K562 (cell line): ENCODE results near the gene BRCA1. TPM values are rescaled to one million over a fixed set of nuclear protein-coding genes. Genes with fewer than 3 reads are reported as not detected.

ENCODE experiments used
- ATAC-seq: fragments of 200-7000 bp; cut with Tn5 transposase; 3 replicates; pipeline ENCODE4 v1.9.1; 2020; ENCODE audit warnings: moderate library complexity
- BruUV-seq: library from RNA; stranded (reverse); fragments of 400-500 nt; replicated peaks from 2 replicates; lab custom pipeline; 2021; lab: Mats Ljungman, UMichigan
- CTCF ChIA-PET: fragments of 300-600 bp; formaldehyde crosslinking; extraction: SDS; loops from one replicate; lab custom pipeline; 2021; ENCODE audit warnings: low intra/inter-chr PET ratio; lab: Yijun Ruan, JAX
- POLR2A ChIA-PET: fragments of 300-600, 350-650 bp; sonication (Branson Sonifier 250); formaldehyde crosslinking; extraction: SDS; loops from one replicate; lab custom pipeline; 2021; ENCODE audit warnings: antibody characterized with exemption, inconsistent platforms; lab: Yijun Ruan, JAX
- DNase-seq, 4 experiments: peaks; one replicate each; pipeline versions ENCODE4 v3.0.0 to v3.0.0-alpha.2; 2011 to 2018; ENCODE audit warnings: low spot score in 3 of 4, mixed read lengths in 3 of 4; ENCODE audit errors: extremely low read depth in 1 of 4
- FAIRE-seq: peaks from 2 replicates; lab custom pipeline; 2011; peaks lifted over from hg19 to GRCh38; lab: Jason Lieb, UNC
- H2AFZ ChIP-seq: 2 replicates; pipeline ENCODE4 v1.6.0; 2011; ENCODE audit warnings: low read depth, low read length, control low read depth, inconsistent platforms
- H3K27ac ChIP-seq: fragments of 200-600 bp; 3 replicates; pipeline ENCODE4 v1.8.0; 2011; ENCODE audit warnings: low read depth, mild to moderate bottlenecking, control low read depth, inconsistent platforms, low read length, moderate library complexity, mixed read lengths; ENCODE audit errors: extremely low read depth
- H3K27me3 ChIP-seq, 2 experiments: fragments of 300-600 bp in 1 of 2; 2 replicates in 1 of 2; 3 replicates in 1 of 2; pipeline versions ENCODE4 v1.6.0 to v1.8.0; 2011; ENCODE audit warnings: inconsistent platforms in 2 of 2, low read length in 2 of 2, mild to moderate bottlenecking in 1 of 2, mixed read lengths in 1 of 2, moderate library complexity in 1 of 2; ENCODE audit not compliant: control insufficient read depth in 2 of 2, insufficient read depth in 2 of 2
- H3K36me3 ChIP-seq: fragments of 300-600 bp; 3 replicates; pipeline ENCODE4 v1.8.0; 2011; ENCODE audit warnings: mild to moderate bottlenecking, low read length, inconsistent platforms; ENCODE audit not compliant: control insufficient read depth, insufficient read depth
- H3K4me1 ChIP-seq, 2 experiments: fragments of 200-600 bp in 1 of 2; replicated peaks in 1 of 2; 2 replicates in 1 of 2; 3 replicates in 1 of 2; pipeline versions ENCODE4 v1.5.1 to v1.8.0; 2011; ENCODE audit warnings: inconsistent platforms in 2 of 2, low read length in 2 of 2, mild to moderate bottlenecking in 1 of 2, mixed read lengths in 1 of 2, moderate library complexity in 1 of 2; ENCODE audit not compliant: control insufficient read depth in 2 of 2, insufficient read depth in 2 of 2
- H3K4me2 ChIP-seq: 2 replicates; pipeline ENCODE4 v1.6.1; 2011; ENCODE audit warnings: low read length, control low read depth, inconsistent platforms, mixed read lengths; ENCODE audit not compliant: insufficient read depth
- H3K4me3 ChIP-seq: fragments of 200-600 bp; sonication (generic), shearing (Covaris generic); 2 replicates; pipeline ENCODE4 v1.5.1; 2016; ENCODE audit warnings: control low read depth, inconsistent platforms
- H3K79me2 ChIP-seq: fragments of 200-600 bp; 3 replicates; pipeline ENCODE4 v1.8.0; 2011; ENCODE audit warnings: low read length, inconsistent platforms; ENCODE audit not compliant: control insufficient read depth, insufficient read depth
- H3K9ac ChIP-seq, 2 experiments: 2 replicates each; pipeline versions ENCODE4 v1.6.0 to v1.6.1; 2011; ENCODE audit warnings: low read depth in 2 of 2, low read length in 2 of 2, control low read depth in 1 of 2, inconsistent platforms in 1 of 2, mild to moderate bottlenecking in 1 of 2, mixed read lengths in 1 of 2; ENCODE audit not compliant: insufficient read depth in 1 of 2
- H3K9me1 ChIP-seq: one replicate; pipeline ENCODE4 v1.6.0; 2011; ENCODE audit warnings: inconsistent platforms, mild to moderate bottlenecking, low read length, moderate library complexity; ENCODE audit not compliant: control insufficient read depth, insufficient read depth
- H3K9me3 ChIP-seq: replicated peaks from 2 replicates; pipeline ENCODE4 v1.5.1; 2011; ENCODE audit warnings: low read depth, low read length, inconsistent platforms; ENCODE audit not compliant: control insufficient read depth, insufficient read depth
- H4K20me1 ChIP-seq: replicated peaks from 2 replicates; pipeline ENCODE4 v1.6.1; 2011; ENCODE audit warnings: low read length, inconsistent platforms, mixed read lengths; ENCODE audit not compliant: control insufficient read depth, insufficient read depth
- C11orf30 ChIP-seq: fragments of 450-650 bp; IDR thresholded peaks from 2 replicates; pipeline ENCODE4 v1.6.1; 2016; ENCODE audit warnings: low read depth, mild to moderate bottlenecking
- CSDE1 ChIP-seq, 2 experiments: fragments of 450-650 bp; IDR thresholded peaks; 2 replicates each; pipeline ENCODE4 v1.6.1; 2016; ENCODE audit warnings: mild to moderate bottlenecking in 1 of 2
- POLR2G ChIP-seq: fragments of 200-400 bp; formaldehyde crosslinking; IDR thresholded peaks from 2 replicates; pipeline ENCODE4 v1.6.1; 2017; ENCODE audit warnings: low read depth, mild to moderate bottlenecking, antibody characterized with exemption, low read length, moderate library complexity
- RUNX1 ChIP-seq: sonication (generic); IDR thresholded peaks from 2 replicates; pipeline ENCODE4 v1.6.1; 2016; ENCODE audit warnings: antibody characterized with exemption, low read depth
- SMARCA5 ChIP-seq: fragments of 450-650 bp; IDR thresholded peaks from 2 replicates; pipeline ENCODE4 v1.6.1; 2016
- STAT5A ChIP-seq: IDR thresholded peaks from 2 replicates; pipeline ENCODE4 v1.6.1; 2012; ENCODE audit warnings: low read length, inconsistent platforms, borderline replicate concordance
- ZNF124 ChIP-seq: sonication (generic); formaldehyde crosslinking; IDR thresholded peaks from 2 replicates; pipeline ENCODE4 v1.8.1; 2022; ENCODE audit warnings: missing genetic modification reagents
- ZNF165 ChIP-seq: fragments of 250-450 bp; sonication (Bioruptor Pico); IDR thresholded peaks from 2 replicates; pipeline ENCODE4 v1.4.0; 2020; ENCODE audit warnings: borderline replicate concordance
- ZNF695 ChIP-seq: fragments of 450-650 bp; formaldehyde crosslinking; IDR thresholded peaks from 2 replicates; pipeline ENCODE4 v1.4.0; 2020; ENCODE audit warnings: mild to moderate bottlenecking, moderate library complexity
- WGBS: fragments of 100-300 bp; shearing (Covaris generic); methylation state at CpG from one replicate; pipeline ENCODE4 v1.1.6; 2016; ENCODE audit warnings: low coverage, mixed read lengths; ENCODE audit not compliant: insufficient coverage; ENCODE audit errors: missing lambda C conversion rate; 5-methylcytosine and 5-hydroxymethylcytosine counted together
- in situ Hi-C: fragments of 300-500 bp; cut with MboI; formaldehyde crosslinking; loops from 4 replicates; pipeline ENCODE4 v1.15.0; 2018; ENCODE audit warnings: inconsistent platforms, mixed read lengths
- intact Hi-C: fragments of 100-400 bp; cut with micrococcal nuclease; formaldehyde crosslinking; loops from 2 replicates; pipeline ENCODE4 v1.14.2; 2022
- polyA plus RNA-seq, 8 experiments: library from polyadenylated mRNA; depleted of rRNA in 4 of 8; stranded (reverse) in 5 of 8; unstranded in 3 of 8; fragments of >200 nt; fragmentation: Nextera tagmentation in 2 of 8; fragmentation: Illumina TruSeq in 1 of 8; extraction: Ambion mirVana in 2 of 8; extraction: Trizol in 1 of 8; gene quantifications; 2 replicates each; pipeline versions ENCODE4 v1.2.1 to v1.2.3, GENCODE V29; 2011 to 2014; ENCODE audit warnings: inconsistent platforms in 1 of 8, missing spikeins in 1 of 8
- total RNA-seq, 7 experiments: library from RNA; depleted of rRNA in 6 of 7; stranded (reverse); fragments of >200 nt in 6 of 7; fragmentation: Illumina TruSeq in 2 of 7; extraction: Trizol in 2 of 7; gene quantifications; 2 replicates each; pipeline versions ENCODE4 v1.2.1 to v1.2.3, GENCODE V29; 2011 to 2021; ENCODE audit warnings: low replicate concordance in 1 of 7
- TF ChIP-seq, protein P1 (sequence below): fragments of 200-600 bp; sonication (generic); IDR thresholded peaks from one replicate; pipeline ENCODE4 v1.6.1; 2012; ENCODE audit warnings: mild to moderate bottlenecking, low read depth, low read length, inconsistent platforms
- TF ChIP-seq, protein P2 (sequence below): fragments of 250-450 bp; sonication (Bioruptor Pico); IDR thresholded peaks from 2 replicates; pipeline ENCODE4 v1.4.0; 2020; ENCODE audit warnings: borderline replicate concordance

Gene BRCA1
- total and polyA plus RNA-seq, 9 of the 15 experiments (the other 6 are each of a cell fraction or from before 2014, with no cell fraction given): 25.9 to 95.3 (median 62.3) TPM

DNA sequence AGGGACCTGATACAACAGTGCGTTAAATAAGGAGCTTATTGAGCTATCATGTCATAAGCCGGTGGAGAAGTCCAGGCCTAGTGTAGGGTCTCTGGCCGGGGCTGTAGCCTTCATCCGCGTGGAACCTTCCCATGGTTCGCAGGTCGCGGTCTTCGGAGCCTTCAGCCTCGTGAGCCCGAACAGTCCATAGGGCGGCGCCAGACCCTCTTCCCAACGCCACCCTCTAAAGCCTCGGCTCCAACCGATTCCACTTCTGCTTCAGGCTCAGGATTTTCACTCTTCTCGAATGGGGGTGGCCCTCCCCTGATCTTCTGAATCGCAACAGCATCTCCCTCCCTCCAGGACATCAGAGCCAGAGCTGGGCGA lies 10.3 kb upstream of the BRCA1 start:
- DNase-seq (no peak), FAIRE-seq (no peak), ATAC-seq (peak; percentile 59)
- 97% methylated on average over 14 of the region's 19 CpGs for WGBS
- in situ Hi-C loops (no loop called here), intact Hi-C loops (no loop called here)
- H3K9ac ChIP-seq: no peak overlapping the region
- ChIA-PET CTCF (no interaction called here), POLR2A (interaction anchor here (1.1 kb wide), 1 partner anchor 10 kb away, joined by 6 read pairs; the partner anchor contains the start of gene BRCA1)
- H3K4me2 ChIP-seq: no peak overlapping the region
- H3K9me1 ChIP-seq: no peaks in the 10 kb centered on the region
- H3K9me3 ChIP-seq: no peaks in the 10 kb centered on the region; the same call in 1 of the 2 replicates
- no peaks in the 10 kb centered on the region for H4K20me1 ChIP-seq
- no peak overlapping the region for H3K27ac ChIP-seq
- peaks cover 34% of the 10 kb centered on the region; the same call in 2 of the 3 replicates for H3K36me3 ChIP-seq
- no TSS peak for BruUV-seq
- H3K4me1 ChIP-seq: peaks cover 0 to 3% of the 10 kb centered on the region in 2 experiments; a peak in 2 of 5 replicates
- H3K79me2 ChIP-seq: no peaks in the 10 kb centered on the region; the same call in 2 of the 3 replicates
- H2AFZ ChIP-seq: no peak overlapping the region
- no peak overlapping the region for H3K4me3 ChIP-seq
- no peaks in the 10 kb centered on the region for H3K27me3 ChIP-seq
- TF ChIP-seq POLR2G: peak; percentile 56
- no peak for TF ChIP-seq STAT5A
- TF ChIP-seq, protein P1, sequence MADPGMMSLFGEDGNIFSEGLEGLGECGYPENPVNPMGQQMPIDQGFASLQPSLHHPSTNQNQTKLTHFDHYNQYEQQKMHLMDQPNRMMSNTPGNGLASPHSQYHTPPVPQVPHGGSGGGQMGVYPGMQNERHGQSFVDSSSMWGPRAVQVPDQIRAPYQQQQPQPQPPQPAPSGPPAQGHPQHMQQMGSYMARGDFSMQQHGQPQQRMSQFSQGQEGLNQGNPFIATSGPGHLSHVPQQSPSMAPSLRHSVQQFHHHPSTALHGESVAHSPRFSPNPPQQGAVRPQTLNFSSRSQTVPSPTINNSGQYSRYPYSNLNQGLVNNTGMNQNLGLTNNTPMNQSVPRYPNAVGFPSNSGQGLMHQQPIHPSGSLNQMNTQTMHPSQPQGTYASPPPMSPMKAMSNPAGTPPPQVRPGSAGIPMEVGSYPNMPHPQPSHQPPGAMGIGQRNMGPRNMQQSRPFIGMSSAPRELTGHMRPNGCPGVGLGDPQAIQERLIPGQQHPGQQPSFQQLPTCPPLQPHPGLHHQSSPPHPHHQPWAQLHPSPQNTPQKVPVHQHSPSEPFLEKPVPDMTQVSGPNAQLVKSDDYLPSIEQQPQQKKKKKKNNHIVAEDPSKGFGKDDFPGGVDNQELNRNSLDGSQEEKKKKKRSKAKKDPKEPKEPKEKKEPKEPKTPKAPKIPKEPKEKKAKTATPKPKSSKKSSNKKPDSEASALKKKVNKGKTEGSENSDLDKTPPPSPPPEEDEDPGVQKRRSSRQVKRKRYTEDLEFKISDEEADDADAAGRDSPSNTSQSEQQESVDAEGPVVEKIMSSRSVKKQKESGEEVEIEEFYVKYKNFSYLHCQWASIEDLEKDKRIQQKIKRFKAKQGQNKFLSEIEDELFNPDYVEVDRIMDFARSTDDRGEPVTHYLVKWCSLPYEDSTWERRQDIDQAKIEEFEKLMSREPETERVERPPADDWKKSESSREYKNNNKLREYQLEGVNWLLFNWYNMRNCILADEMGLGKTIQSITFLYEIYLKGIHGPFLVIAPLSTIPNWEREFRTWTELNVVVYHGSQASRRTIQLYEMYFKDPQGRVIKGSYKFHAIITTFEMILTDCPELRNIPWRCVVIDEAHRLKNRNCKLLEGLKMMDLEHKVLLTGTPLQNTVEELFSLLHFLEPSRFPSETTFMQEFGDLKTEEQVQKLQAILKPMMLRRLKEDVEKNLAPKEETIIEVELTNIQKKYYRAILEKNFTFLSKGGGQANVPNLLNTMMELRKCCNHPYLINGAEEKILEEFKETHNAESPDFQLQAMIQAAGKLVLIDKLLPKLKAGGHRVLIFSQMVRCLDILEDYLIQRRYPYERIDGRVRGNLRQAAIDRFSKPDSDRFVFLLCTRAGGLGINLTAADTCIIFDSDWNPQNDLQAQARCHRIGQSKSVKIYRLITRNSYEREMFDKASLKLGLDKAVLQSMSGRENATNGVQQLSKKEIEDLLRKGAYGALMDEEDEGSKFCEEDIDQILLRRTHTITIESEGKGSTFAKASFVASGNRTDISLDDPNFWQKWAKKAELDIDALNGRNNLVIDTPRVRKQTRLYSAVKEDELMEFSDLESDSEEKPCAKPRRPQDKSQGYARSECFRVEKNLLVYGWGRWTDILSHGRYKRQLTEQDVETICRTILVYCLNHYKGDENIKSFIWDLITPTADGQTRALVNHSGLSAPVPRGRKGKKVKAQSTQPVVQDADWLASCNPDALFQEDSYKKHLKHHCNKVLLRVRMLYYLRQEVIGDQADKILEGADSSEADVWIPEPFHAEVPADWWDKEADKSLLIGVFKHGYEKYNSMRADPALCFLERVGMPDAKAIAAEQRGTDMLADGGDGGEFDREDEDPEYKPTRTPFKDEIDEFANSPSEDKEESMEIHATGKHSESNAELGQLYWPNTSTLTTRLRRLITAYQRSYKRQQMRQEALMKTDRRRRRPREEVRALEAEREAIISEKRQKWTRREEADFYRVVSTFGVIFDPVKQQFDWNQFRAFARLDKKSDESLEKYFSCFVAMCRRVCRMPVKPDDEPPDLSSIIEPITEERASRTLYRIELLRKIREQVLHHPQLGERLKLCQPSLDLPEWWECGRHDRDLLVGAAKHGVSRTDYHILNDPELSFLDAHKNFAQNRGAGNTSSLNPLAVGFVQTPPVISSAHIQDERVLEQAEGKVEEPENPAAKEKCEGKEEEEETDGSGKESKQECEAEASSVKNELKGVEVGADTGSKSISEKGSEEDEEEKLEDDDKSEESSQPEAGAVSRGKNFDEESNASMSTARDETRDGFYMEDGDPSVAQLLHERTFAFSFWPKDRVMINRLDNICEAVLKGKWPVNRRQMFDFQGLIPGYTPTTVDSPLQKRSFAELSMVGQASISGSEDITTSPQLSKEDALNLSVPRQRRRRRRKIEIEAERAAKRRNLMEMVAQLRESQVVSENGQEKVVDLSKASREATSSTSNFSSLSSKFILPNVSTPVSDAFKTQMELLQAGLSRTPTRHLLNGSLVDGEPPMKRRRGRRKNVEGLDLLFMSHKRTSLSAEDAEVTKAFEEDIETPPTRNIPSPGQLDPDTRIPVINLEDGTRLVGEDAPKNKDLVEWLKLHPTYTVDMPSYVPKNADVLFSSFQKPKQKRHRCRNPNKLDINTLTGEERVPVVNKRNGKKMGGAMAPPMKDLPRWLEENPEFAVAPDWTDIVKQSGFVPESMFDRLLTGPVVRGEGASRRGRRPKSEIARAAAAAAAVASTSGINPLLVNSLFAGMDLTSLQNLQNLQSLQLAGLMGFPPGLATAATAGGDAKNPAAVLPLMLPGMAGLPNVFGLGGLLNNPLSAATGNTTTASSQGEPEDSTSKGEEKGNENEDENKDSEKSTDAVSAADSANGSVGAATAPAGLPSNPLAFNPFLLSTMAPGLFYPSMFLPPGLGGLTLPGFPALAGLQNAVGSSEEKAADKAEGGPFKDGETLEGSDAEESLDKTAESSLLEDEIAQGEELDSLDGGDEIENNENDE: no peak
- TF ChIP-seq RUNX1: no peak
- TF ChIP-seq ZNF165: no peak
- TF ChIP-seq, protein P2, sequence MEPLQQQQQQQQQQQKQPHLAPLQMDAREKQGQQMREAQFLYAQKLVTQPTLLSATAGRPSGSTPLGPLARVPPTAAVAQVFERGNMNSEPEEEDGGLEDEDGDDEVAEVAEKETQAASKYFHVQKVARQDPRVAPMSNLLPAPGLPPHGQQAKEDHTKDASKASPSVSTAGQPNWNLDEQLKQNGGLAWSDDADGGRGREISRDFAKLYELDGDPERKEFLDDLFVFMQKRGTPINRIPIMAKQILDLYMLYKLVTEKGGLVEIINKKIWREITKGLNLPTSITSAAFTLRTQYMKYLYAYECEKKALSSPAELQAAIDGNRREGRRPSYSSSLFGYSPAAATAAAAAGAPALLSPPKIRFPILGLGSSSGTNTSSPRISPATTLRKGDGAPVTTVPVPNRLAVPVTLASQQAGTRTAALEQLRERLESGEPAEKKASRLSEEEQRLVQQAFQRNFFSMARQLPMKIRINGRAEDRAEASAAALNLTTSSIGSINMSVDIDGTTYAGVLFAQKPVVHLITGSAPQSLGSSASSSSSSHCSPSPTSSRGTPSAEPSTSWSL (CRISPR knock-in tag): no peak
- no peak for TF ChIP-seq SMARCA5
- no peak for TF ChIP-seq CSDE1 (IDR thresholded peaks at IDR 0.05)
- no peak for TF ChIP-seq ZNF695 (CRISPR knock-in tag)
- TF ChIP-seq ZNF124 (CRISPR knock-in tag): no peak
- TF ChIP-seq C11orf30: no peak
